SK-N-SH (cell line): Measurements from ENCODE around the gene TGFB2. TPM values are rescaled to one million over a fixed set of nuclear protein-coding genes. Genes with fewer than 3 reads are reported as not detected.

Experiments
- CTCF ChIA-PET: fragments of 300-600, 350-600 bp; formaldehyde crosslinking; extraction: SDS; loops from one replicate; lab custom pipeline; 2021; lab: Yijun Ruan, JAX
- POLR2A ChIA-PET: fragments of 350-600 bp; sonication (Branson Sonifier 250); formaldehyde crosslinking; extraction: SDS; loops from one replicate; lab custom pipeline; 2020; ENCODE audit warnings: antibody characterized with exemption, inconsistent platforms; lab: Yijun Ruan, JAX
- DNase-seq: peaks from one replicate; pipeline ENCODE4 v3.0.0; 2012
- H2AFZ ChIP-seq: fragments of 200-600 bp; sonication (generic); 2 replicates; pipeline ENCODE4 v1.8.1; 2016; ENCODE audit warnings: antibody characterized with exemption, mild to moderate bottlenecking, low read depth
- H3F3A ChIP-seq: fragments of 200-600 bp; sonication (generic); replicated peaks from 2 replicates; pipeline ENCODE3; 2016; ENCODE audit warnings: antibody characterized with exemption, mild to moderate bottlenecking; ENCODE audit not compliant: insufficient read depth
- H3K27ac ChIP-seq, 2 experiments: fragments of 200-500 bp in 1 of 2; fragments of 200-600 bp in 1 of 2; sonication (Bioruptor generic) in 1 of 2; sonication (generic), shearing (Covaris generic) in 1 of 2; 2 replicates each; pipeline versions ENCODE4 v1.5.1 to v1.6.1; 2014 to 2016; ENCODE audit warnings: low read depth in 2 of 2, inconsistent platforms in 1 of 2, low read length in 1 of 2, mild to moderate bottlenecking in 1 of 2, mixed read lengths in 1 of 2
- H3K27me3 ChIP-seq: fragments of 200-600 bp; sonication (generic), shearing (Covaris generic); 2 replicates; pipeline ENCODE4 v1.6.1; 2016; ENCODE audit warnings: mixed run types; ENCODE audit not compliant: insufficient read depth
- H3K36me3 ChIP-seq, 2 experiments: fragments of 200-500 bp in 1 of 2; fragments of 200-600 bp in 1 of 2; sonication (Bioruptor generic) in 1 of 2; sonication (generic) in 1 of 2; replicated peaks in 1 of 2; 2 replicates each; pipeline versions ENCODE3 to v1.5.1; 2014 to 2016; ENCODE audit warnings: low read length in 1 of 2, mild to moderate bottlenecking in 1 of 2; ENCODE audit not compliant: insufficient read depth in 2 of 2, control insufficient read depth in 1 of 2
- H3K4me1 ChIP-seq, 2 experiments: fragments of 200-500 bp in 1 of 2; fragments of 200-600 bp in 1 of 2; sonication (Bioruptor generic) in 1 of 2; sonication (generic), shearing (Covaris generic) in 1 of 2; 2 replicates each; pipeline versions ENCODE4 v1.5.1 to v1.6.1; 2014 to 2016; ENCODE audit warnings: low read depth in 1 of 2, low read length in 1 of 2, mixed run types in 1 of 2; ENCODE audit not compliant: insufficient read depth in 2 of 2, control insufficient read depth in 1 of 2
- H3K4me2 ChIP-seq: fragments of 200-600 bp; sonication (generic), shearing (Covaris generic); 2 replicates; pipeline ENCODE4 v1.6.1; 2017; ENCODE audit warnings: mixed run types
- H3K4me3 ChIP-seq, 2 experiments: fragments of 200-500 bp in 1 of 2; fragments of 200-600 bp in 1 of 2; sonication (Bioruptor generic) in 1 of 2; sonication (generic), shearing (Covaris generic) in 1 of 2; 2 replicates each; pipeline versions ENCODE4 v1.5.1 to v1.8.1; 2014 to 2016; ENCODE audit warnings: low read depth in 2 of 2, inconsistent platforms in 1 of 2, low read length in 1 of 2, mild to moderate bottlenecking in 1 of 2, mixed read lengths in 1 of 2, moderate library complexity in 1 of 2
- H3K79me2 ChIP-seq: fragments of 200-600 bp; sonication (generic); 2 replicates; pipeline ENCODE4 v1.8.1; 2017; ENCODE audit warnings: mild to moderate bottlenecking; ENCODE audit not compliant: insufficient read depth
- H3K9ac ChIP-seq: fragments of 200-600 bp; sonication (generic); 2 replicates; pipeline ENCODE4 v1.6.1; 2017; ENCODE audit warnings: mixed run types
- H3K9me2 ChIP-seq: fragments of 200-600 bp; sonication (generic); 2 replicates; pipeline ENCODE4 v1.6.1; 2017; ENCODE audit warnings: mixed run types
- H3K9me3 ChIP-seq: fragments of 200-600 bp; sonication (generic); 2 replicates; pipeline ENCODE4 v1.6.1; 2017; ENCODE audit warnings: mixed run types, mild to moderate bottlenecking, moderate library complexity
- H4K20me1 ChIP-seq: fragments of 200-600 bp; sonication (generic); 2 replicates; pipeline ENCODE4 v1.6.1; 2017; ENCODE audit warnings: mild to moderate bottlenecking, mixed run types; ENCODE audit not compliant: insufficient read depth
- CHD2 ChIP-seq: fragments of 150-350 bp; IDR thresholded peaks from 2 replicates; pipeline ENCODE4 v1.6.1; 2018; ENCODE audit warnings: low read length; ENCODE audit not compliant: partially characterized antibody
- EP300 ChIP-seq, 2 experiments: IDR thresholded peaks; 2 replicates each; pipeline versions ENCODE4 v1.4.0 to v1.6.1; 2012; ENCODE audit warnings: borderline replicate concordance in 1 of 2, low read depth in 1 of 2, low read length in 1 of 2
- FOXJ3 ChIP-seq: sonication (generic); formaldehyde crosslinking; IDR thresholded peaks from 2 replicates; pipeline ENCODE4 v1.5.1; 2020; ENCODE audit warnings: mild to moderate bottlenecking, missing genetic modification reagents
- IRF3 ChIP-seq: fragments of 150-350 bp; IDR thresholded peaks from 2 replicates; pipeline ENCODE4 v1.6.1; 2016; ENCODE audit warnings: mild to moderate bottlenecking, low read depth, low read length
- MXI1 ChIP-seq: IDR thresholded peaks from 2 replicates; pipeline ENCODE4 v1.6.1; 2012; ENCODE audit warnings: mild to moderate bottlenecking, low read depth, low read length, improper control_type of control experiment
- NFIC ChIP-seq: IDR thresholded peaks from 2 replicates; pipeline ENCODE4 v1.4.0; 2012; ENCODE audit warnings: borderline replicate concordance
- RCOR1 ChIP-seq: fragments of 150-350 bp; IDR thresholded peaks from 2 replicates; pipeline ENCODE4 v1.6.1; 2017; ENCODE audit warnings: antibody characterized with exemption, low read length
- RFX5 ChIP-seq: IDR thresholded peaks from 2 replicates; pipeline ENCODE4 v1.6.1; 2012; ENCODE audit warnings: mild to moderate bottlenecking, improper control_type of control experiment, low read length
- SIN3A ChIP-seq: IDR thresholded peaks from 2 replicates; pipeline ENCODE4 v1.6.1; 2012; ENCODE audit warnings: low read depth, mild to moderate bottlenecking, low read length, moderate library complexity, borderline replicate concordance
- TAF1 ChIP-seq: IDR thresholded peaks from 2 replicates; pipeline ENCODE4 v1.6.1; 2012; ENCODE audit warnings: low read depth, mild to moderate bottlenecking, low read length, moderate library complexity, borderline replicate concordance
- YY1 ChIP-seq: IDR thresholded peaks from 2 replicates; pipeline ENCODE4 v1.4.0; 2012; ENCODE audit warnings: low read depth, mild to moderate bottlenecking
- WGBS: methylation state at CpG from one replicate; pipeline ENCODE4 v1.1.6; 2017; ENCODE audit warnings: low lambda C conversion rate; 5-methylcytosine and 5-hydroxymethylcytosine counted together
- polyA plus RNA-seq, 3 experiments: library from polyadenylated mRNA; depleted of rRNA; stranded (reverse); fragments of >200 nt; gene quantifications; 2 replicates each; pipeline ENCODE4 v1.2.3, GENCODE V29; 2012
- TF ChIP-seq, protein P1 (sequence below): fragments of 200-600 bp; sonication (generic); IDR thresholded peaks from 2 replicates; pipeline ENCODE4 v1.6.1; 2017; ENCODE audit warnings: antibody characterized with exemption, mild to moderate bottlenecking, moderate library complexity

TGFB2 gene
- polyA plus RNA-seq, 1 of the 3 experiments (the other 2 are of a cell fraction), result 2.4 TPM

GRCh38 chr1:218366322-218367052 lies 21.4 kb downstream of the TGFB2 start:
- H3K4me2 ChIP-seq, result no peak overlapping the region
- 83% methylated on average over 5 of the region's 5 CpGs for WGBS
- H3K27ac ChIP-seq, result no peak overlapping the region

DNA sequence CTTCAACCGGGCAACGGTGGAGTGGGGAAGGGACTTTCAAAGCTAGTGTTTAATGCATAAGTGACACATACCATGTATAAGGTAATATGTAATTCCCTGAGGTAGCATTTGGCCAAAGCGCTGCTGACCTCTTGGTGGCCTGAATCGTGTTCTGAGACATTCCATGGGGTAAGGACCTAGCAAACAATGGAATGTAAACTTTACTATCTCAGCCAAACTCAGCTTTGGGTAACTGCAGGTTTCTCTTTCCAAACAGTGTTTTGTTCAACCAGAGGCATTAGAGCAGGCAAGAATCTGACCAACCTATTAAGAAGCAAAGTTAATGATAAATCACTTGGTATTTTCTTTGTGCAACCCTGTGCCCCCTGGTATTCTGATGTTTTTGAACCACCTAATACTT lies 22.0 kb downstream of the TGFB2 start:
- peaks cover 0 to 8% of the 10 kb centered on the region in 2 experiments; a peak in 3 of 4 replicates for H3K4me1 ChIP-seq
- CTCF ChIA-PET, result interaction anchor here (1.2 kb wide), 1 partner anchor 28 kb away, joined by 3 read pairs; no protein-coding TSS in a partner anchor
- POLR2A ChIA-PET, result no interaction called here

More at GRCh38 chr1:218366322-218367052, 21.4 kb downstream of the TGFB2 start:
- H3K9me3 ChIP-seq, result no peaks in the 10 kb centered on the region
- H3K79me2 ChIP-seq, result no peaks in the 10 kb centered on the region
- ChIA-PET POLR2A (no interaction called here), CTCF (interaction anchor here (1.2 kb wide), 1 partner anchor 27 kb away, joined by 3 read pairs; no protein-coding TSS in a partner anchor)
- no peak overlapping the region for H3K4me3 ChIP-seq
- H3K36me3 ChIP-seq, result no peaks in the 10 kb centered on the region
- no peaks in the 10 kb centered on the region for H3K9me2 ChIP-seq
- DNase-seq, result no peak
- H3K4me1 ChIP-seq, result peaks cover 2 to 4% of the 10 kb centered on the region in 2 experiments; a peak in 3 of 4 replicates
- no peaks in the 10 kb centered on the region for H3K27me3 ChIP-seq
- no peaks in the 10 kb centered on the region for H3F3A ChIP-seq
- H2AFZ ChIP-seq, result no peak overlapping the region
- TF ChIP-seq RCOR1, result no peak
- TF ChIP-seq MXI1, result no peak
- TF ChIP-seq EP300 (IDR thresholded peaks at IDR 0.05; ENCODE audit: borderline replicate concordance in 1 of 2, low read depth in 1 of 2, low read length in 1 of 2), result no peak
- TF ChIP-seq CHD2, result no peak
- no peak for TF ChIP-seq RFX5
- no peak overlapping the region for H3K9ac ChIP-seq
- no peaks in the 10 kb centered on the region for H4K20me1 ChIP-seq

More for the DNA sequence above, 22.0 kb downstream of the TGFB2 start:
- 84% methylated on average over 4 of the region's 4 CpGs for WGBS
- TF ChIP-seq TAF1 (no peak), NFIC (no peak), SIN3A (no peak), IRF3 (no peak), FOXJ3 (CRISPR knock-in tag) (no peak), YY1 (no peak)
- TF ChIP-seq, protein P1, sequence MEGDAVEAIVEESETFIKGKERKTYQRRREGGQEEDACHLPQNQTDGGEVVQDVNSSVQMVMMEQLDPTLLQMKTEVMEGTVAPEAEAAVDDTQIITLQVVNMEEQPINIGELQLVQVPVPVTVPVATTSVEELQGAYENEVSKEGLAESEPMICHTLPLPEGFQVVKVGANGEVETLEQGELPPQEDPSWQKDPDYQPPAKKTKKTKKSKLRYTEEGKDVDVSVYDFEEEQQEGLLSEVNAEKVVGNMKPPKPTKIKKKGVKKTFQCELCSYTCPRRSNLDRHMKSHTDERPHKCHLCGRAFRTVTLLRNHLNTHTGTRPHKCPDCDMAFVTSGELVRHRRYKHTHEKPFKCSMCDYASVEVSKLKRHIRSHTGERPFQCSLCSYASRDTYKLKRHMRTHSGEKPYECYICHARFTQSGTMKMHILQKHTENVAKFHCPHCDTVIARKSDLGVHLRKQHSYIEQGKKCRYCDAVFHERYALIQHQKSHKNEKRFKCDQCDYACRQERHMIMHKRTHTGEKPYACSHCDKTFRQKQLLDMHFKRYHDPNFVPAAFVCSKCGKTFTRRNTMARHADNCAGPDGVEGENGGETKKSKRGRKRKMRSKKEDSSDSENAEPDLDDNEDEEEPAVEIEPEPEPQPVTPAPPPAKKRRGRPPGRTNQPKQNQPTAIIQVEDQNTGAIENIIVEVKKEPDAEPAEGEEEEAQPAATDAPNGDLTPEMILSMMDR, result no peak
- Histone ChIP-seq H3K27me3 (no peaks in the 10 kb centered on the region), H3F3A (no peaks in the 10 kb centered on the region), H3K4me2 (no peak overlapping the region), H3K9ac (no peak overlapping the region), H3K9me3 (no peaks in the 10 kb centered on the region), H3K27ac (no peak overlapping the region), H3K4me3 (no peak overlapping the region), H3K9me2 (no peaks in the 10 kb centered on the region), H3K36me3 (no peaks in the 10 kb centered on the region), H3K79me2 (no peaks in the 10 kb centered on the region), H2AFZ (no peak overlapping the region), H4K20me1 (no peaks in the 10 kb centered on the region)
- DNase-seq, result no peak
